Activated CD4-positive, alpha-beta memory T cell treated with anti-CD3 and anti-CD28 coated beads, Interleukin-2, amount 10 ng/mL, durations not matched to agents 7 days and 5 days (primary cell): ENCODE results near the gene RNF19B. TPM values are rescaled to one million over a fixed set of nuclear protein-coding genes. Genes with fewer than 3 reads are reported as not detected.
A peak's percentile ranks its signal among the peaks of the same experiment; 100 is the strongest.

Source experiments
- CTCF ChIA-PET: fragments of 350-600 bp; sonication (Branson Sonifier 250); formaldehyde crosslinking; loops from one replicate; lab custom pipeline; 2021; ENCODE audit warnings: antibody characterized with exemption, inconsistent platforms; lab: Charles Lee
- POLR2A ChIA-PET: fragments of 350-600 bp; sonication (Branson Sonifier 250); formaldehyde crosslinking; loops from one replicate; lab custom pipeline; 2021; ENCODE audit warnings: antibody characterized with exemption; lab: Charles Lee
- DNase-seq: peaks from one replicate; pipeline ENCODE4 v3.0.0-alpha.2; 2020
- H3K27ac Mint-ChIP-seq: one replicate; pipeline ENCODE4 v1.8.0; 2021; ENCODE audit warnings: mild to moderate bottlenecking, mixed read lengths
- H3K27me3 Mint-ChIP-seq: one replicate; pipeline ENCODE4 v1.8.0; 2021; ENCODE audit warnings: mixed read lengths
- H3K36me3 Mint-ChIP-seq: one replicate; pipeline ENCODE4 v1.8.0; 2021; ENCODE audit warnings: low read depth, mixed read lengths
- H3K4me1 Mint-ChIP-seq: one replicate; pipeline ENCODE4 v1.8.0; 2021; ENCODE audit warnings: mixed read lengths
- H3K4me3 Mint-ChIP-seq: one replicate; pipeline ENCODE4 v1.8.0; 2021; ENCODE audit warnings: mild to moderate bottlenecking, mixed read lengths
- H3K9me3 Mint-ChIP-seq: one replicate; pipeline ENCODE4 v1.8.0; 2021; ENCODE audit warnings: mixed read lengths
- total RNA-seq, 2 experiments: library from RNA; stranded (reverse); gene quantifications; one replicate each; pipeline ENCODE4 v1.2.3, GENCODE V29; 2021

The RNF19B gene
- total RNA-seq, 2 experiments from 2014 or later = 42.9 to 46.9 TPM

- no peak overlapping the region for H3K27ac Mint-ChIP-seq
- no peaks in the 10 kb centered on the region for H3K9me3 Mint-ChIP-seq
- H3K36me3 Mint-ChIP-seq = peaks cover 76% of the 10 kb centered on the region
- no peak for DNase-seq
- CTCF ChIA-PET = interaction anchor here (1.6 to 1.7 kb wide), 3 partner anchors 10 to 57 kb away, joined by 5 to 10 read pairs (median 6); no protein-coding TSS in a partner anchor
- H3K4me1 Mint-ChIP-seq = peaks cover 41% of the 10 kb centered on the region
- POLR2A ChIA-PET = interaction anchor here (0.8 to 2.2 kb wide), 2 partner anchors 18 to 21 kb away, joined by 4 to 6 read pairs; partner anchors contain the start of gene RNF19B
- no peak overlapping the region for H3K4me3 Mint-ChIP-seq
- no peaks in the 10 kb centered on the region for H3K27me3 Mint-ChIP-seq
Observed at GRCh38 chr1:32944180-32944579, 20.4 kb downstream of the RNF19B start.

- Mint-ChIP-seq H3K4me1 (peaks cover 57% of the 10 kb centered on the region), H3K9me3 (no peaks in the 10 kb centered on the region), H3K27ac (peak overlapping the region; percentile 71), H3K27me3 (no peaks in the 10 kb centered on the region), H3K36me3 (peaks cover 70% of the 10 kb centered on the region), H3K4me3 (no peak overlapping the region)
- ChIA-PET CTCF (interaction anchor here (0.6 to 1.2 kb wide), 6 partner anchors 13 to 419 kb away, joined by 3 to 5 read pairs (median 3); no protein-coding TSS in a partner anchor), POLR2A (interaction anchor here (0.6 to 2.8 kb wide), 10 partner anchors 8 to 61 kb away, joined by 3 to 7 read pairs (median 5); partner anchors contain the start of gene RNF19B)
- peak; percentile 30 for DNase-seq
Observed at GRCh38 chr1:32939655-32940371, 24.8 kb downstream of the RNF19B start.

DNA sequence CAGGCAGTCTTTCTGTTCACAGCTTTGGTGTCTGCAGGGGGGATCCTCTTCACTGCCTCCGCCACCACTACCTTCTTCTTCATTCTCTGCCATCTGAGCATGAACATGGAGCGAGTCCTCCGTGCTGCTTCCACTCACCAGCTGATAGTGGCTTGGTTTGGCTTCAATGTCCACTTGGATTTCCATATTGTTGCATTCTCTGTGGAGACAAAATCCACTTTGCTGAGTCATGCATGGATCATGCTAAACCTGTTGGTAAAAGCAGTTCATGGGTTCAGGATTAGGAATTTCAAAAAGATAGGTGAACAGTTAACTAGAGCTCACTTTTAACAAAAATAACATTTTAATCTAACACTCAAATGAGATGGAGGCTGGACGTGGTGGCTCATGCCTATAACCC, 27.5 kb downstream of the RNF19B start:
- CTCF ChIA-PET = interaction anchor here (0.8 to 1.6 kb wide), 4 partner anchors 44 to 190 kb away, joined by 3 to 8 read pairs (median 4); partner anchors contain the start of gene AZIN2
- no peak overlapping the region for H3K4me3 Mint-ChIP-seq
- no peaks in the 10 kb centered on the region for H3K27me3 Mint-ChIP-seq
- POLR2A ChIA-PET = interaction anchor here (1.1 to 1.6 kb wide), 3 partner anchors 11 to 124 kb away, joined by 3 to 6 read pairs (median 3); partner anchors contain the start of gene RNF19B
- peaks cover 58% of the 10 kb centered on the region for H3K4me1 Mint-ChIP-seq
- H3K36me3 Mint-ChIP-seq = peaks cover 53% of the 10 kb centered on the region
- no peak overlapping the region for H3K27ac Mint-ChIP-seq
- DNase-seq = no peak
- no peaks in the 10 kb centered on the region for H3K9me3 Mint-ChIP-seq

- POLR2A ChIA-PET = interaction anchor here (0.7 to 2.0 kb wide), 4 partner anchors 29 to 80 kb away, joined by 3 to 6 read pairs (median 4); no protein-coding TSS in a partner anchor
- CTCF ChIA-PET = interaction anchor here (1.1 to 5.5 kb wide), 5 partner anchors 8 to 121 kb away, joined by 3 to 82 read pairs (median 9); partner anchors contain the start of gene RNF19B
- no peak for DNase-seq
- Mint-ChIP-seq H3K9me3 (no peaks in the 10 kb centered on the region), H3K27ac (no peak overlapping the region), H3K4me3 (no peak overlapping the region), H3K36me3 (peaks cover 39% of the 10 kb centered on the region), H3K27me3 (no peaks in the 10 kb centered on the region), H3K4me1 (peaks cover 43% of the 10 kb centered on the region)
Observed at GRCh38 chr1:32934535-32934934, 30.1 kb downstream of the RNF19B start.

DNA sequence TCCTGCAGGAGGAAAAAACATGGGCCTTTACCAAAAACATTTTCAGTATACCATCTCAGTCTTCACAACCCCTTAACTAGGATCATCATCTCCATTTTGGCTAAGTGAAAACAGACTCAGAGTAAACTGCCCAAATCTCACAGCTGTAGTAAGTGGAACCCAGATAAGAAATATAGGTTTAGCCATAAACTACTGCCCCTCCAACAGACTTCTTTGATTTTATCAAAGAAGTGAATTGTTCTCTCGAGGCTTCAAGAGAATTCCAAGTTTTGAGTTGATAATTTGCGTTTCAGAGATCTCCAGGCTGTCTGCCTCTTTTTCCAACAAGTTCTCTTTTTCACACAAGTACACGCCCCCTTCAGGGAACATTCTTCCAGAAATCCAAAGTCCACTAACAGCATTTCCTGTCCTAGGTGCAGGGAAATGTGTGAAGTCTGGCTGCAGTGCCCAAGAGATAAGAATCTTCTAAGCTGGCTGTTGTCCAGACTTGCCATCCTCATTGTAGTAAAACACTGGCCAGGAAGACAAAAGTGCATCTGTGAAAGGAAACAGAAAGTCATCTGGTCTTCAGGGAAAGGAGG, 30.8 kb downstream of the RNF19B start:
- Mint-ChIP-seq H3K27ac (no peak overlapping the region), H3K9me3 (no peaks in the 10 kb centered on the region), H3K4me1 (peaks cover 38% of the 10 kb centered on the region), H3K27me3 (no peaks in the 10 kb centered on the region), H3K36me3 (peaks cover 35% of the 10 kb centered on the region), H3K4me3 (no peak overlapping the region)
- DNase-seq = no peak
- POLR2A ChIA-PET = interaction anchor here (0.7 to 2.0 kb wide), 6 partner anchors 30 to 121 kb away, joined by 3 to 6 read pairs (median 4); partner anchors contain the start of gene RNF19B
- CTCF ChIA-PET = interaction anchor here (0.9 to 5.5 kb wide), 13 partner anchors 9 to 193 kb away, joined by 3 to 82 read pairs (median 6); partner anchors contain the start of genes AZIN2 and RNF19B

DNA sequence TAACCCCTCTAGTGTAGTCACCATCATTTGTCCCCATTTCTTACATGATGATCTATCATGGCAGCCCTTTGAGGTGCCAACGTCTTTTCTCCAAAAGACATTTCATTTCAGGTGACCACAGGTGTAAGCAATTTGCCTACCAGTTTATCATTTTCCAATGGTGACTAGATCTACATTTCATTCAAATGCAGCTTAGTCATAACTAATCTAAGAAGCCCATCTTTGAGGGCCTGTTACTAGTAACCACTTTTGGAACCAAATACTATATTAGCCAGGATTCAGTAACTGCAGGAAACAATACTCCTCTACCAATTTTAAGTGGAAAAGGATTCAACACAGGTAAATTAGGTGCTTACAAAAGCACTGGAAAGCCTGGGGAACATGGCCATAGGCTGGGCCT, 32.8 kb downstream of the RNF19B start:
- ChIA-PET CTCF (interaction anchor here (0.8 to 5.5 kb wide), 9 partner anchors 24 to 155 kb away, joined by 3 to 82 read pairs (median 9); partner anchors contain the start of genes AZIN2 and RNF19B), POLR2A (interaction anchor here (0.6 to 1.2 kb wide), 3 partner anchors 9 to 160 kb away, joined by 3 read pairs; no protein-coding TSS in a partner anchor)
- Mint-ChIP-seq H3K4me3 (no peak overlapping the region), H3K27me3 (peaks cover 12% of the 10 kb centered on the region), H3K4me1 (peaks cover 18% of the 10 kb centered on the region), H3K9me3 (no peaks in the 10 kb centered on the region), H3K36me3 (peaks cover 16% of the 10 kb centered on the region), H3K27ac (no peak overlapping the region)
- DNase-seq = no peak

GRCh38 chr1:32929366-32929765, 35.2 kb downstream of the RNF19B start:
- peaks cover 32% of the 10 kb centered on the region for H3K27me3 Mint-ChIP-seq
- DNase-seq = no peak
- no peaks in the 10 kb centered on the region for H3K9me3 Mint-ChIP-seq
- peaks cover 7% of the 10 kb centered on the region for H3K36me3 Mint-ChIP-seq
- no peak overlapping the region for H3K4me3 Mint-ChIP-seq
- peaks cover 19% of the 10 kb centered on the region for H3K4me1 Mint-ChIP-seq
- ChIA-PET CTCF (interaction anchor here (0.8 to 5.4 kb wide), 3 partner anchors 77 to 157 kb away, joined by 3 to 32 read pairs (median 3); no protein-coding TSS in a partner anchor), POLR2A (no interaction called here)
- no peak overlapping the region for H3K27ac Mint-ChIP-seq

DNA sequence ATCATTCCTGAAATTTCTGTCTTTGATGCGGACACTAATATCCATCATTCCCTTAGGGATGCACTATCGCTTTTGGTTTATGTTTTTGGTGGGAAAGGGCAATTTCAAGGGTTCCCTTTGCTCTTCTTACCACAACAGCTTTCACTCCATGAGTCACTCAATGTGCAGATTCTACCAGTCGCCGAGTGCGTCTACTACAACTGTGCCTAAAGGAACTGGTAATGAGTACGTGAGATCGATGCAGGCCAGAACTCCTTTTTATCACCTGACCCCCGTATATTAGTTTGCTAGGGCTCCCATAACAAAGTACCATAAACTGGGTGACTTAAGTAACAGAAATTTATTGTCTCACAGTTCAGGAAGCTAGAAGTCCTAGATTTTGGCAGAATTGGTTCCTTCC, 35.9 kb downstream of the RNF19B start:
- H3K27me3 Mint-ChIP-seq = peaks cover 39% of the 10 kb centered on the region
- POLR2A ChIA-PET = no interaction called here

DNA sequence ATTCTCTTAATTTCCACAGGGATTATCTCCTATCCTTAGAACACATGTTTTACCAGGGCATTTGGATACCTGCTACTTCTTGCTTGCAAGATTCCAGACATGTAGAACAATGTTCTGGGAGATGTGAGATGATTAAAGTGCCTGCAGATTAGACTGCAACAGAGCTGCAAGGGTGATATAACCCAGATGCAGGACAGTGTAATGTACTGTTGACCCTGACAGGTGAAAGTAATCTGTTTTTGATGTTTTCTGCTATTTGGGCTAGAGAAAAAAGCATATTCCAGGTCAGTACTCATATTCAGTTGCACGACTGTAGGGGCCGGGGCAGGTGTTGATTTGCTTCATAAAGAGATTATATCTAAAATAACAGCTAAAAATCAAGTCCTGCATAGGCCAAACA, 36.3 kb downstream of the RNF19B start:
- H3K27me3 Mint-ChIP-seq = peaks cover 42% of the 10 kb centered on the region
- ChIA-PET CTCF (no interaction called here), POLR2A (no interaction called here)
- H3K4me3 Mint-ChIP-seq = no peak overlapping the region
- no peak for DNase-seq
- H3K9me3 Mint-ChIP-seq = no peaks in the 10 kb centered on the region
- no peak overlapping the region for H3K27ac Mint-ChIP-seq
- H3K4me1 Mint-ChIP-seq = peaks cover 11% of the 10 kb centered on the region
- no peaks in the 10 kb centered on the region for H3K36me3 Mint-ChIP-seq

More for the DNA sequence above, 35.9 kb downstream of the RNF19B start:
- H3K4me3 Mint-ChIP-seq = no peak overlapping the region
- peaks cover 3% of the 10 kb centered on the region for H3K36me3 Mint-ChIP-seq
- H3K9me3 Mint-ChIP-seq = no peaks in the 10 kb centered on the region
- H3K27ac Mint-ChIP-seq = no peak overlapping the region
- no peak for DNase-seq
- H3K4me1 Mint-ChIP-seq = peaks cover 15% of the 10 kb centered on the region
- CTCF ChIA-PET = no interaction called here

DNA sequence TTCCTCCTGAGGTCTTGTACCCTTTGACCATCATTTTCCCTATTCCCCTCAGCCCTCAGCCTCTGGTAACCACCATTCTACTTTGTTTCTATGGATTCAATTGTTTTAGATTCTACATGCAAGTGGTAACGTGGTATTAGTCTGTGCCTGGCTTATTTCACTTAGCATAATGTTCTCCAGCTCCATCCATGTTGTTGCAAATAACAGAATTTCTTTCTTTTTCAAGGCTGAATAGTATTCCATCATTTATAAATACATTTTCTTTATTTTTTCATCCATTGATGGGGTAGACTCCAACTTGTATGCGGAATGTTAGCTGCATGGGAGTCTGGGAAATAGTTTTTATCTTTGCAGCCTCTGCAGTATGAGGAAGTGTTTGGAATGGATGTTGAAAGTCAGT, 37.2 kb downstream of the RNF19B start:
- ChIA-PET POLR2A (no interaction called here), CTCF (no interaction called here)
- peaks cover 48% of the 10 kb centered on the region for H3K27me3 Mint-ChIP-seq
- no peak for DNase-seq
- H3K4me3 Mint-ChIP-seq = no peak overlapping the region
- no peaks in the 10 kb centered on the region for H3K36me3 Mint-ChIP-seq
- H3K9me3 Mint-ChIP-seq = no peaks in the 10 kb centered on the region
- H3K27ac Mint-ChIP-seq = no peak overlapping the region
- H3K4me1 Mint-ChIP-seq = peaks cover 11% of the 10 kb centered on the region

DNA sequence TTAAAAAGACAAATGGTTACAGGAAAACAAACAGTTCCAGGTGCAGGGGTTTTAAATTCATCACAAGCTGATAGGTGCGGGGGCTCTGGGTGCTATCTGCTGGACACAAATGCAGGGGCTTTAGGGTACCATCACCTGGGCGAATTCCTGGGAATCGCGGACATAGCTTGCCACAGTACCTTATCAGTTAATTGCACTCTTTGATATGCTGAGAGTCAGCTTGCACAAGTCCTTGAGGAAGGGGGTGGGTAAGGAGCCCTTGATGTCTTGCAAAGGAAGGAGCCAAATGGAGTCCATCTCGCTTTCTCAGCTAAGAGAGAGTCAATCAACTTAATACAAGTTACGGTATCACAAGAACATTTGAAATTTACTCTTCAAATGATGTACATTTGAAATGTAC, 38.0 kb downstream of the RNF19B start:
- POLR2A ChIA-PET = interaction anchor here (0.7 kb wide), 1 partner anchor 11 kb away, joined by 3 read pairs; no protein-coding TSS in a partner anchor
- no peak overlapping the region for H3K27ac Mint-ChIP-seq
- H3K4me1 Mint-ChIP-seq = peaks cover 11% of the 10 kb centered on the region
- no peaks in the 10 kb centered on the region for H3K9me3 Mint-ChIP-seq
- no peak for DNase-seq
- no peak overlapping the region for H3K4me3 Mint-ChIP-seq
- peaks cover 52% of the 10 kb centered on the region for H3K27me3 Mint-ChIP-seq
- CTCF ChIA-PET = interaction anchor here (0.6 to 0.7 kb wide), 2 partner anchors 106 to 247 kb away, joined by 3 read pairs; no protein-coding TSS in a partner anchor
- H3K36me3 Mint-ChIP-seq = no peaks in the 10 kb centered on the region

- H3K27ac Mint-ChIP-seq = no peak overlapping the region
- H3K4me3 Mint-ChIP-seq = no peak overlapping the region
- peaks cover 13% of the 10 kb centered on the region for H3K4me1 Mint-ChIP-seq
- DNase-seq = peak; percentile 20
- CTCF ChIA-PET = interaction anchor here (0.8 to 1.1 kb wide), 3 partner anchors 82 to 132 kb away, joined by 3 to 4 read pairs (median 3); no protein-coding TSS in a partner anchor
- H3K27me3 Mint-ChIP-seq = peaks cover 54% of the 10 kb centered on the region
- POLR2A ChIA-PET = interaction anchor here (0.7 kb wide), 1 partner anchor 12 kb away, joined by 3 read pairs; no protein-coding TSS in a partner anchor
- H3K9me3 Mint-ChIP-seq = no peaks in the 10 kb centered on the region
- H3K36me3 Mint-ChIP-seq = no peaks in the 10 kb centered on the region
Observed at GRCh38 chr1:32925403-32926162, 39.0 kb downstream of the RNF19B start.
